SJSA1 (cell line): ENCODE results near the gene AQP10. TPM values are rescaled to one million over a fixed set of nuclear protein-coding genes. Genes with fewer than 3 reads are reported as not detected.

Source experiments
- DNase-seq, 2 experiments: peaks; one replicate each; pipeline ENCODE4 v3.0.0-alpha.2; 2015 to 2020; ENCODE audit warnings: low spot score in 2 of 2, low read depth in 1 of 2
- H3K27ac ChIP-seq: fragments of 250-450 bp; sonication (Bioruptor Pico); 2 replicates; pipeline ENCODE4 v1.5.1; 2020; ENCODE audit warnings: mild to moderate bottlenecking, moderate library complexity
- H3K27me3 ChIP-seq: fragments of 250-450 bp; sonication (Bioruptor Pico); replicated peaks from 2 replicates; pipeline ENCODE4 v1.5.1; 2020; ENCODE audit warnings: mild to moderate bottlenecking, moderate library complexity
- H3K36me3 ChIP-seq: fragments of 250-450 bp; sonication (Bioruptor Pico); 2 replicates; pipeline ENCODE4 v1.5.1; 2020; ENCODE audit warnings: mild to moderate bottlenecking
- H3K4me1 ChIP-seq: fragments of 250-450 bp; sonication (Bioruptor Pico); replicated peaks from 2 replicates; pipeline ENCODE4 v1.6.1; 2021; ENCODE audit warnings: mild to moderate bottlenecking
- H3K4me3 ChIP-seq: fragments of 250-450 bp; sonication (Bioruptor Pico); 2 replicates; pipeline ENCODE4 v1.5.1; 2020; ENCODE audit warnings: mild to moderate bottlenecking
- H3K9me3 ChIP-seq: fragments of 250-450 bp; sonication (Bioruptor Pico); replicated peaks from 2 replicates; pipeline ENCODE4 v1.5.1; 2020; ENCODE audit warnings: mild to moderate bottlenecking
- total RNA-seq: library from RNA; depleted of rRNA; stranded (reverse); fragments of >200 nt; shearing (Covaris generic); gene quantifications from 2 replicates; pipeline ENCODE4 v1.2.3, GENCODE V29; 2014

Gene AQP10
- total RNA-seq, 1 experiment from 2014 or later, result not detected

- H3K36me3 ChIP-seq, result peaks cover 85% of the 10 kb centered on the region
- no peak for DNase-seq
- H3K27ac ChIP-seq, result no peak overlapping the region
- no peaks in the 10 kb centered on the region for H3K27me3 ChIP-seq
- H3K4me1 ChIP-seq, result no peaks in the 10 kb centered on the region
- no peaks in the 10 kb centered on the region for H3K9me3 ChIP-seq
- H3K4me3 ChIP-seq, result no peak overlapping the region
Measured at GRCh38 chr1:154344977-154345837, 24.3 kb downstream of the AQP10 start.

GRCh38 chr1:154346276-154346917 lies 25.5 kb downstream of the AQP10 start:
- H3K9me3 ChIP-seq, result no peaks in the 10 kb centered on the region
- no peak overlapping the region for H3K27ac ChIP-seq
- no peak overlapping the region for H3K4me3 ChIP-seq
- peaks cover 73% of the 10 kb centered on the region for H3K36me3 ChIP-seq
- no peaks in the 10 kb centered on the region for H3K27me3 ChIP-seq
- H3K4me1 ChIP-seq, result no peaks in the 10 kb centered on the region
- no peak for DNase-seq

- DNase-seq, result no peak
- Histone ChIP-seq H3K4me1 (peaks cover 7% of the 10 kb centered on the region), H3K9me3 (no peaks in the 10 kb centered on the region), H3K27ac (no peak overlapping the region), H3K36me3 (peaks cover 59% of the 10 kb centered on the region), H3K27me3 (no peaks in the 10 kb centered on the region), H3K4me3 (no peak overlapping the region)
Measured at GRCh38 chr1:154347961-154348360, 27.1 kb downstream of the AQP10 start.

GRCh38 chr1:154348429-154349076 lies 27.7 kb downstream of the AQP10 start:
- H3K27ac ChIP-seq, result no peak overlapping the region
- no peaks in the 10 kb centered on the region for H3K27me3 ChIP-seq
- no peaks in the 10 kb centered on the region for H3K9me3 ChIP-seq
- peaks cover 53% of the 10 kb centered on the region for H3K36me3 ChIP-seq
- no peak for DNase-seq
- peaks cover 12% of the 10 kb centered on the region for H3K4me1 ChIP-seq
- no peak overlapping the region for H3K4me3 ChIP-seq

GRCh38 chr1:154349121-154349520 lies 28.2 kb downstream of the AQP10 start:
- H3K27me3 ChIP-seq, result no peaks in the 10 kb centered on the region
- no peaks in the 10 kb centered on the region for H3K9me3 ChIP-seq
- DNase-seq, result no peak
- no peak overlapping the region for H3K27ac ChIP-seq
- H3K4me3 ChIP-seq, result no peak overlapping the region
- peaks cover 47% of the 10 kb centered on the region for H3K36me3 ChIP-seq
- H3K4me1 ChIP-seq, result peaks cover 12% of the 10 kb centered on the region

- DNase-seq, result no peak
Measured at GRCh38 chr1:154350383-154350782, 29.5 kb downstream of the AQP10 start.

GRCh38 chr1:154351363-154352068 lies 30.6 kb downstream of the AQP10 start:
- H3K36me3 ChIP-seq, result peaks cover 23% of the 10 kb centered on the region
- H3K4me1 ChIP-seq, result peaks cover 12% of the 10 kb centered on the region
- H3K4me3 ChIP-seq, result no peak overlapping the region
- no peaks in the 10 kb centered on the region for H3K27me3 ChIP-seq
- no peak overlapping the region for H3K27ac ChIP-seq
- H3K9me3 ChIP-seq, result no peaks in the 10 kb centered on the region
- DNase-seq, result no peak

More at GRCh38 chr1:154350383-154350782, 29.5 kb downstream of the AQP10 start:
- Histone ChIP-seq H3K27me3 (no peaks in the 10 kb centered on the region), H3K36me3 (peaks cover 35% of the 10 kb centered on the region), H3K4me1 (peaks cover 12% of the 10 kb centered on the region), H3K9me3 (no peaks in the 10 kb centered on the region), H3K27ac (no peak overlapping the region), H3K4me3 (no peak overlapping the region)

- Histone ChIP-seq H3K9me3 (no peaks in the 10 kb centered on the region), H3K4me1 (peaks cover 12% of the 10 kb centered on the region), H3K4me3 (no peak overlapping the region), H3K27me3 (no peaks in the 10 kb centered on the region), H3K36me3 (peaks cover 16% of the 10 kb centered on the region), H3K27ac (no peak overlapping the region)
- DNase-seq, result no peak
Measured at GRCh38 chr1:154352245-154352580, 31.3 kb downstream of the AQP10 start.

- H3K4me3 ChIP-seq, result peak overlapping the region; percentile 22
- H3K36me3 ChIP-seq, result peaks cover 13% of the 10 kb centered on the region
- DNase-seq, result peak; percentile 32 to 58
- no peak overlapping the region; the same call in 1 of the 2 replicates for H3K27ac ChIP-seq
- H3K9me3 ChIP-seq, result no peaks in the 10 kb centered on the region
- H3K27me3 ChIP-seq, result no peaks in the 10 kb centered on the region
- H3K4me1 ChIP-seq, result peaks cover 12% of the 10 kb centered on the region
Measured at GRCh38 chr1:154352581-154353459, 31.9 kb downstream of the AQP10 start.

GRCh38 chr1:154353460-154353904 lies 32.6 kb downstream of the AQP10 start:
- Histone ChIP-seq H3K9me3 (no peaks in the 10 kb centered on the region), H3K27me3 (no peaks in the 10 kb centered on the region), H3K4me1 (peaks cover 12% of the 10 kb centered on the region), H3K4me3 (no peak overlapping the region), H3K36me3 (peaks cover 7% of the 10 kb centered on the region), H3K27ac (no peak overlapping the region)
- no peak for DNase-seq

GRCh38 chr1:154353966-154354365 lies 33.1 kb downstream of the AQP10 start:
- Histone ChIP-seq H3K27ac (no peak overlapping the region), H3K27me3 (no peaks in the 10 kb centered on the region), H3K4me1 (peaks cover 12% of the 10 kb centered on the region), H3K4me3 (no peak overlapping the region), H3K9me3 (0 out of 2 replicates have a peak, but pooled peaks cover 1% of the 10 kb centered on the region), H3K36me3 (peaks cover 3% of the 10 kb centered on the region)
- DNase-seq, result no peak

GRCh38 chr1:154358519-154358918 lies 37.6 kb downstream of the AQP10 start:
- H3K36me3 ChIP-seq, result no peaks in the 10 kb centered on the region
- no peak overlapping the region for H3K4me3 ChIP-seq
- no peak for DNase-seq
- no peaks in the 10 kb centered on the region for H3K27me3 ChIP-seq
- no peak overlapping the region for H3K27ac ChIP-seq
- H3K9me3 ChIP-seq, result 0 out of 2 replicates have a peak, but pooled peaks cover 7% of the 10 kb centered on the region
- H3K4me1 ChIP-seq, result peaks cover under 1% of the 10 kb centered on the region; the same call in 1 of the 2 replicates
